ENCODE results near the gene AP5S1.

- TF ChIP-seq EZH2 (IDR thresholded peaks at IDR 0.05; ENCODE audit: low read depth) (no peak), CTCF (conservative IDR thresholded peaks at IDR 0.05) (no peak)
Observed at GRCh38 chr20:3863317-3863716, 43.0 kb downstream of the AP5S1 start.

All from PC-9 (cell line).